Stimulated activated CD4-positive, alpha-beta T cell treated with anti-CD3 and anti-CD28 coated beads, TNF-alpha, amount 100 ng/mL, for 24 hours (primary cell): ENCODE results near the gene KRTAP5-5.
"Not testable (repeated sequence)": the region's sequence is repeated elsewhere in the genome, so short reads cannot be mapped to it uniquely, and the experiment has no call there.

Experiments
- DNase-seq, 3 experiments: peaks; one replicate each; pipeline ENCODE4 v3.0.0-alpha.2; 2020; ENCODE audit warnings: low read depth in 3 of 3

Gene KRTAP5-5

DNA sequence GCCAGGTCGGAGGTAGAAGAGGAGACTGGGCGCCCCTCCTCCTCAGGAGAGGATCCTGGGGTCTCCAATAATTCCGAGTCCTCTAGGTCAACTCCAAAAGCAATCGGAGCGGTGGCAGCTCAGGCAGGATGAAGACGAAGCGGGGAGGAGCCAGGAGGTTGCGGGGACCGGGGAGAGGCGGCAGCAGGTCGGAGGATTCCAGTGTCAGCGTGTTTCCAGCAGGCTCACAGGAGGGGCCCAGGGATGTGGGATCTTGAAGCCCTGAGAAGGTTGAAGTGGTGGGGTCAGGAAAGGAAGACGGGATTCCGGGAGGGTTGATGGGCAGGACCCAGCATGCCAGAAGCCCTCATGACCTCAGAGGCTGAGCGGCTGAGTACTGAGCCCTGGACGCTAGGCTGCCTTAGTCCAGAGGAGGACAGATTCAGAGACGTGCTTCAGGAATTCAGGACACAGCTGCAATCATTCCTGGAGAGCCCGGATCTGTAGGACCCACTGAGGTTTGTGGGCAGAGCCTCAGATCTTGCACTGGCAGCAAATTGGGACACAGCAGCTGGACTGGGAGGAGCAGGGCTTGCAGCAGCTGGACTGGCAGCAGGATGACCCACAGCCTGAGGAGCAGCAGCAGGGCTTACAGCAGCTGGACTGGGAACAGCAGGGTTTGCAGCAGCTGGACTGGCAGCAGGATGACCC is 22.3 kb upstream of the KRTAP5-5 start:
- DNase-seq, result not testable (repeated sequence)

DNA sequence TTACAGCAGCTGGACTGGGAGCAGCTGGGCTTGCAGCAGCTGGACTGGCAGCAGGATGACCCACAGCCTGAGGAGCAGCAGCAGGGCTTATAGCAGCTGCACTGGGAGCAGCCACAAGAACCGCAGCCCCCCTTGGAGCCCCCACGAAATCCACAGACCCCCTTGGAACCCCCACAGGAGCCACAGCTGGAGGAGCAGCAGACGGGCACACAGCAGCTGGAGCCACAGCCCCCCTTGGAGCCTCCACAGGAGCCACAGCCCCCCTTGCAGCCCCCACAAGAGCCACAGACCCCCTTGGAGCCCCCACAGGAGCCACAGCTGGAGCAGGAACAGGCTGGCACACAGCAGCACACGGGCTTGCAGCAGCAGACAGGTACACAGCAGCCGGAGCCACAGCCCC is 21.7 kb upstream of the KRTAP5-5 start:
- not testable (repeated sequence) for DNase-seq

DNA sequence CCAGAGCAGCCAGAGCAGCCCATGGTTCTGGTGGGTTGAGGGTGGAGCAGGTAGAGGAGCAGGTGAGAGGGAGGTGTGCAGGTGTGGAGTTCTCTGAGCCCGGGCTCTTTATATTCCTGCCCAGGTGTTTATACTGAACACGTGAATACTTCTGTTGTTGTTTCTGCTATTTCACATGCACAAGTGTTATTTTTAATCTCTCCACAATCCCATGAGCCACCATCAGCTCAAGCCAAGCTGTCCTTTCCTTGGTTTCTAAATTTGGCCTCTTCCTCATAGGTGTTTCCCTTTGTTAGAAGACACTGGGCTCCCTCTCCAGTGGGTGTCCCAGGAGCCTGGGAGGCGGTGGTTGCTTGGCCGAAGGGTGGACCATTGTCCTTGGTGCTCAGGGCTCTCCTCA is 21.2 kb upstream of the KRTAP5-5 start, which contains the start of gene KRTAP5-3:
TSS of gene KRTAP5-3 (minus strand) at position 101 of the 400 bp plus-strand sequence. CDS start at position 23, 78 bp downstream.
- no peak for DNase-seq

DNA sequence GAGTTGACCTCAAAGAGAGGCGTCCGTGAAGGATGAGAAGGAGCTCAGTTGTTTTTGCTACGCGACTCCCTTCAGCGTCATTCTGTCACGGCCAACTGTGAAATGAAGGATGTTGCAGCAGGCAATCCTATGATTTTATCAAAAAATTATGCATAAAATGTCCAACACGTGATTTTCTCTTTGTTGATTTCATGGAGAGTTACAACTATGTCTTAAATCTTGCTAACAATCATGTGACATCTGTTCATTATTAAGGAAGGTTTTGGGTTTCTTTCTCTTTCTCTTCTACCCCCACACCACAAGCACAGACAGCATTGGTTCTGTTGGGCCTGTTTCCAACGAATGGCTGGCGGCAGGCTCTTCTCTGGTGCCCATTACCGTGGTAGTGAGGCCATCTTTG is 11.3 kb upstream of the KRTAP5-5 start:
- no peak for DNase-seq

DNA sequence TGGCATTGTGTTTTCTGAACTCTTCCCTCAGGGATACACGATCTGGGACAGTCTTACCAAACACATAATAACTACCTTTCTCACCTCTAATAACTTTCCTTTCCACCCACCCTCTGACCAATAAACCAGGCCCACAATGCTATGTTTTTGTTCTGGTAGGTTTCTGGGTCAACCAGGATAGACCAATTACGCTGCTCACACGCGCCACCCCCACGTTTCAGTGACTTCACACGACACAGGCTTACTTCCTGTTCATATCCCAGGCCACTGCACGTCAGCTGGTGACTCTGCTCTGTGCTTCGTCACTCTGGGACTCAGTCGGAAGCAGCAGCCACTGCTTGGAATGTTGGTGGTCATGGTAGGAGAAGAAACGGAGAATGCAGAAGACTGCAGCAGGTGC is 10.1 kb upstream of the KRTAP5-5 start:
- DNase-seq, result peak in 1 of 3 experiments; percentile 11

DNA sequence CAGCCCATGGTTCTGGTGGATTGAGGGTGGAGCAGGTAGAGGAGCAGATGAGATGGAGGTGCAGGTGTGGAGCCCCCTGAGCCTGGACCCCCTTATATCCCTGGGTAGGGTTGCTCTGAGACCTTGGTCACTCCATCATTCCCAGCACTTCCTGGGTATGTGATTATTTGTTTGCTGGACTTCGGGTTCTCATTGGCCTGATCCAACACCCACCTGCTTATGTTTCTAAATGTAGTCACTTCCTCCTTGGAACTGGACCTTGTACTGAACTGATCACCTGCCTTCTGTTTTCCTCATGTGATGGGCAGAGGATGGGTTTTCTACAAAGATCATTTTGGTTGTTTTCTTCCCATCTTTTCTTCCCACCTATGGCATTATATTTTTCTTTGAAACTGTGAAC is 7.5 kb upstream of the KRTAP5-5 start, which contains the start of gene KRTAP5-4:
TSS of gene KRTAP5-4 (minus strand) at position 53 of the 400 bp plus-strand sequence. CDS start at position 8, 45 bp downstream.
- DNase-seq, result no peak

DNA sequence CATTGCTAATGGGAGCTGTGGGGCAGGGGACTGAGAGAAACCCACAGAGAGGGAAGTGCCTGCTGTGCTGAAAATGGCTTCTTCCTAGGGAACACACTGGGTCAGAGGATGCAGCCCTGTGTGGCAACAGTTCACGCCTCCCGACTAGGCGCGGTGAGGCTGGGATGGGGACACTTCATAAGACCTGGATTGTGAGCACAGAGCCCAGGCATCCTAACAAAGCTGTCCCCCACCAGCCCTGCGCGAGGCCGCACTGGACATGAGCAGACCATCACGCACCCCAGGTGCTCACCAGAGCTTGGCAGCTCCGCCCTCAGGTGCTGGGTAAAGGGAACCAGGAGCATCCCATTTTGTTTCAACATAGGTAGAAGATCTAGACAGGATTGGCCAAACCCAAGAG is 5.9 kb upstream of the KRTAP5-5 start:
- DNase-seq, result no peak

DNA sequence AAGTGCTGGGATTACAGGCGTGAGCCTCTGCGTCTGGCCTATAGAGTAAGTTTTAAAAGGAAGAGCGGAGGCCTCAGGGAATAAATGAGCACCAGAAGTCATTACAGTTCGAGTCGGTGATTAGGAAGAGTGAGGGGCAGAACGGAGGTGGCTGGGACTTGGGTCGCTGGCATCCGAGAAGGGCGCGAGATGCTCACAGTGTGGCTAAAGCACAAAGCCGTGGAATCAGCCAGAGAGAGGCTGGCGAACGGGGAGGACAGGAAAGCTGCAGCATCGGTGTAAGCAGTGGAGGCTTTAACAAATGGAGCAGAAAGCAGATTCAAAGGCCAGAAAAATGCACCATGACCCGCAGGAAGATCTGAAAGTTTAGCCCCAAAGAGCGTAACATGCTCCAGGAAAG is 5.0 kb upstream of the KRTAP5-5 start:
- no peak for DNase-seq

DNA sequence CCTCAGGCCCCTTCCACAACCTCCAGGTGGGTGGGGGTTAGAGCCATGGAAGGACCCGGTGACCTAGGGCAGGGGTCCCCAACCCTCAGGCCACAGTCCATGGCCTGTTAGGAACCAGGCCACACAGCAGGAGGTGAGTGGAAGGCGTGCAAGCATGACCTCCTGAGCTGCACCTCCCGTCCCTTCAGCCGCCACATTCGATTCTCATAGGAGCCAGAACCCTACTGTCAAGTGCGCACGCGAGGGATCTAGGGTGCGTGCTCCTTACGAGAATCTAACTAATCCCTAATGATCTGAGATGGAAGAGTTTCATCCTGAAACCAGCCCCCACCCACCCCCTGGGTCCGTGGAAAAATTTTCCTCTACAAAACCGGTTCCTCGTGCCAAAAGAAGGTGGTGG is 4.0 kb upstream of the KRTAP5-5 start:
- DNase-seq, result no peak

DNA sequence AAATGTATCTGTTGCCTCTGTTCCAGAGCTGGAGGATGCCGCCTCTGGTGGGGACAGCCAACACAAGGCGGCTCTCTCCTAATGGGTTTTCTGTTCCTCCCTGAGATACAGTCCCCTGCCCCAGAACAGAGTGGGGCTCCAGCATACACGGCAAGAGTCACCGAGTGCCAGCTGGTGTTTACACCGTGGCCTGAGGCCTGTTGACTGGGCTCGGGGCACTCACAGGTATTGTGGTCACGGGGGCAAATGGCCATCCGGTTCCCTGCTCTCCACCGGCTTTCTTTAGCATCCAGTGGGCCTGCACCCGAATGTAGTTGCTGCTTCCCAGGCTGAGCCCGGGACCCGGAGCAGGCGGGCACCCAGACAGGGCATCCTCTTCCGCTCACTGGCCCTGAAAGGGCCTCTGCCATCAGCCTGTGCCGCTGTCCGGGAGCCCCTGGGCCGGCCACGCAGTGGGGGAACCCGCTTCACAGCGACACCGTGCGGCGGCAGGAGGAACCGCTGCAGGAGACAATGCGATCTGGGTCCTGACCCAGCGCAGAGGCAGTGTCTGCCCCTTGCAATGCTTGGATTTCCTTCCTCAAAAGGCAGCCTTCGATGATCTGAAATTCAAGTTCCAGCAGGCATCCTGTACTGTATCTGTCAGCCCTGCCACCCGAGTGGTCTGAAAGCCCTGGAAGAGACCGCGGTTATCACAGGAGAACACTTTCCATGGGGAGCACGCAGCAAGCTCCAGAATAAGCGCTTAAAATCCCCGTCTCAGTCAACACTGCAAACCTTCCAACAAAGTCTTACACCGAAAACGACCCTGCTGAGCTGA is 859 bp upstream of the KRTAP5-5 start:
- DNase-seq, result peak; percentile 28 to 48 (median 34)

DNA sequence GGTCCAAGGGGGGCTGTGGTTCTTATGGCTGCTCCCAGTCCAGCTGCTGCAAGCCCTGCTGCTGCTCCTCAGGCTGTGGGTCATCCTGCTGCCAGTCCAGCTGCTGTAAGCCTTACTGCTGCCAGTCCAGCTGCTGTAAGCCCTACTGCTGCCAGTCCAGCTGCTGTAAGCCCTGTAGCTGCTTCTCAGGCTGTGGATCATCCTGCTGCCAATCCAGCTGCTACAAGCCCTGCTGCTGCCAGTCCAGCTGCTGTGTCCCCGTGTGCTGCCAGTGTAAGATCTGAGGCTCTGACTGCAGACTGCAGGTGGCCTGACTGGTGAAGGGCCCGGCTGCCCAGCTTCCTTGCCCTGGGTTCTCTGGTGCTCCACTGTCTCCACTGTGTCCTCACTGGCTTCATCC is 696 bp downstream of the KRTAP5-5 start:
- no peak for DNase-seq

DNA sequence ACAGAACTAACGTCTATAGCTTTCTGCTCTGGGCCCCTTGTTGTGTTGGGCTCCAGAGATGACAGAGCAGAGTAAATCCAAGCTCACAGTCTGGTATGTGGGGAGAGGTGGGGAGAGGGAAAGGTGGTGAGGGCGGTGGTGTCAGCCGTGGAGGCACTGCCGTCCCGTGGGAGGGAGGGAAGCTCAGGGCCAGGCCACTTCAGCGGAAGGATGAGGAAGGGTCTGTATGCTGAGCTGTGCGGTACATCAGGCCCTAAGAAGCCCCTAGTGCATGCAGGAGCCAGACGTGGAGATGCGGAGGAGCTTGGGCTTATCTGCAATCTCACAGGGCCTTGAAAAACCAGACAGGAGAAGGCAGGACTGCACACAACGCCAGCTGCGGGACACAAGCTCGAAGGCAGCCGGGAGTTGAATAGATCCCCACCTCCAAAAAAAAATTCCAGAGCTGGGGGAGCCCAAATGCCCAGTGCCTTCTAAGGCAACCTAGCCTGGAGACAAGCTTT is 1.5 kb downstream of the KRTAP5-5 start:
- DNase-seq, result no peak

DNA sequence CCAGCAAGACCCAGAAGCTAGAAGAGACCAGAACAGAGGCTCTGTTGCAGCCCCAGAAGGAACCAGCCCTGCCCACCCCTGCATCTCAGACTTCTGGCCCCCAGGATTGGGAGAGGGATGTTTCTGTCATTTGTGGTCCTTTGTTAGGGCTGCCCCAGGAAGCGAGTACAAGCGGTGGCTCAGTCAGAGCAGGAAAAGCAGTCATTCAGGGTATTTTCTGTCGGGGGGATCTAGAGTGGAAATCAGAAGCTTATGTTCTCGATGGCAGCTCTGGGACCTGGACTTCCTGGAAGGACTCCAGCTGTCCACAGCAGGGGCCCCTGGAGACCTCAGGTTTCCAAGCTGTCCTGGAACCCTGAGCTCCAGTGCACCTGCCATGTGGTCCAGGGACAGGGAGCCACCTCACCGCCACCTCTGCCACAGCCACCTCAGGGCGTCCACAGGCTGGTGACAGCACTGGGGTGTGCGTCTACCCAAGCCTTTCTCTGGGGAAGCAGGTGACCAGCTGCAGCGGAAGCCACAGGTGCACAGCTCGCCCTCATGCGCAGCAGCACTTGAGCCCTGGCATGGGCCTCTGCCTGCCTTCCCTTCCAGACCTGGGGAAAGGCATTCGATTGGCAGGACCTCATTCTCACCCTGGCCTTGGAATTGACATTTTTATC is 2.6 kb downstream of the KRTAP5-5 start:
- no peak for DNase-seq

DNA sequence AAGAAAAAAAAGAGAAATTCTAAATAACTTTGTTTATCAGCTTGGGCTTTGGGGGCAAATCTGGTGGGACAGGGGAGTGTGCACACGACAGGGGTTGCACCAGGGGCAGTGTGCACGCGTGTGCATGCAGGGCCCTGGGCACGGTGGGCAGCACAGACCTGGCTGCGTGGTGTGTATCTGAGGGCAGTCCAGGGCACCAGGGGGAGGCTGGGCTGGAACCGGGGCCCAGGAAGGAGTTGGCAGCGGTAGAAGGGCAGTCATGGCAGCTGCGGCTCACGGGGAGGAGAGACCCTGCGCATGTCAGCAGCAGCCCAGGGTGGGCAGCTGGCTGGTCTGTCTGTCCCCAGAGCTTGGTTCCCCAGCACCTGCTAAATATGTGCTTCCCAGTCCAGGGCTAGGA is 4.3 kb downstream of the KRTAP5-5 start:
- DNase-seq, result no peak

DNA sequence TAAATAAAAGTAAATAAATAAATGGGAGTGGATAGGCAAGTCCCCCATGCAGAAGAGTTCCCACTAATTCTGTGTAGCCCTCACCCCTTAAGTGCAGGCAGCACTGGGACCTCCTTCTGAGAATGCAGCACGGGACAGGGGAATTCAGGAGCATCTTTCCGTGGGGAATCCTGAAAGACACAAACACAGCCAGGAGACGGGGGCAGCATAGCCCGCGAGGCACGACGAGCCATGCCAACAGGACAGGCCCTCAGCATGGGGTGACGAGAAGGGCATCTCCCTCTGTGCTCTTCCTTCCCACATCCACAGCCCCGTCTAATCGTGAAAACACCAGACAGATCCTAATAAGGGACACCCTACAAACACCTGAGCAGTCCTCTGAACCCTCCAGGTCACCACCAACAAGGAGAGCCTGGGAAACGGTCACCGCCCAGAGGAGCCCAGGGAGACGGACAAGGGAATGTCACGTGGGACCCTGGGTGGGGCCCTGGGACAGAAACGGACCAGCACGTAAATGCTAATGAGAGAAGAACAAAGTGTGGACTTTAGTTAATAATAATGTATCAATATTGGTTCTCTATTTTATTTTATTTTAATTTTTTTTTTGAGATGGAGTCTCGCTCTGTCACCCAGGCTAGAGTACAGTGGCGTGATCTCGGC is 6.8 kb downstream of the KRTAP5-5 start:
- DNase-seq, result no peak

DNA sequence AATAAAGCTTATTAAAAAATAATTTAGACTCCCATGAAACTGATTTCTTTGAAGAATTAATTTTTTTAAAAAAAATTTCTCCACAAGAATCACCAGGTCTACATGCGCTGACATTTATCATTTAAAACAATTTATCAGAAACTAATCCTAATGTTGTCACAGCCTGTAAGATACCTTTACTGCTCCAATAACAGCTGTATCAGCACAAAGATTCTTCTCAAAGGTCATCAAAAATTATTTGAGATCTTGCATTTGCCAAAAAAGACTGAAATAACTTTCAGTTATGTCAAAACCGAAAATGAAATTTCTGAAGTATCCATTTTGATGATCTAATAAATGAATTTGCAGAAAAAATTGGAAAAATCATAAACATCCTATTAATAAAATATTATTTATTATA is 8.1 kb downstream of the KRTAP5-5 start:
- DNase-seq, result no peak

DNA sequence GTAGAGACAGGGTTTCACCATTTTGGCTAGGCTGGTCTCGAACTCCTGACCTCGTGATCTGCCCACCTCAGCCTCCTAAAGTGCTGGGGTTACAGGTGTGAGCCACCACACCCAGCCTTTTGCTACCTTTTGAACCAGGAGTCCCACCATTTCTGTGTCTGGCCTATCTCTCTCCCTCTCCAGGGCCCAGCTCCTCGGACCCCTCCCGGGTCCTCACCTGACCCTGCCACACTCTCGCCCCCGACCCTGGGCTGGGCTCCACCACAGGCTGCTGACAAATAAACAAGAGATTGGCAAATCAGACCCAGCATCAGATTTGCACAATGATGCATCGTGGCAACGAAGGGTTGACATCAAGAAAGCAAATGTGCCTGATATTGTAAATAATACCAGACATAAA is 8.8 kb downstream of the KRTAP5-5 start:
- DNase-seq, result no peak

DNA sequence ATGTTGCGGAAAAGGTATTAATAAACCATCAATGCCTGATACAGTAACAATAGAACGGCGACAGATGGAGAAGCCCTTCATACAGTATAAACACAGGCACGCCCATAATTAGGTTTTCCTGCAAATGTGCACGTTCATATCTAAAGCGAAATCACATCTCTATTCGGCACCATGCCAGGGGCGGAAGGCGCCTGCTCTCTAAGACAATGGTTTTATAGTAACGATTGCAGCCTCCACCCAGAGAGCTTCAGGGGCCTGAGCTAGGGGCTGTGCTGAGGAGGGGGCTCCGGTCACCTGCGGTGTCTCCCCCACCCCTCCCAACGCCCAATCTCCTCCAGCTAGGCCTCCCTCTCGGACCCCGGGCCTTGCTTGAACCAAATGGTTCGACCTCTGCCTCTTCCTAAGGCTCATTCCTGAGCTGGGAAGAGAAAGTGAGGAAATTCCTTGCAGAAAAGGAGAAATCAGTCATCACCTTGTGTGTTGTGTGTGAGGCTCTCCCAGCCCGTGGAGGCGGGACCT is 9.6 kb downstream of the KRTAP5-5 start:
- DNase-seq, result no peak

DNA sequence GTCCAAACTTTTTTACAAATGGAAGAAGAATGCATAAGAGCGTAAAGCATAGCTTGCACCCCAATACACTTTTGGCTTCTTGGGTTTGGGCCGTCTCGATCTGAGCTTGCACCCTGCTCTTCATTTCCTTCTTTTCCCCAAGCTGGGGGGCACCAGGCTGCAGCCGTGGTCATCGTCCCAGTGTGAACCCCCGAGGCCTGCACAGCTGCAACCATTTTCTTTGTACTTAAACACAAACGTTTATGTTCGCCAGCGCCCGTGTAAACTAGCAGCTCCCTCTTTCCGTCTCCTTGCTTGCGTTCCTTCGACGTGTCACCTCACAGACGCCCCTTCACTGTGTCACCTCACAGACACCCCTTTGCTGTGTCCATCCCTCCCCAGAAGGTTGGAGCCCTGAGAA is 10.1 kb downstream of the KRTAP5-5 start:
- no peak for DNase-seq

DNA sequence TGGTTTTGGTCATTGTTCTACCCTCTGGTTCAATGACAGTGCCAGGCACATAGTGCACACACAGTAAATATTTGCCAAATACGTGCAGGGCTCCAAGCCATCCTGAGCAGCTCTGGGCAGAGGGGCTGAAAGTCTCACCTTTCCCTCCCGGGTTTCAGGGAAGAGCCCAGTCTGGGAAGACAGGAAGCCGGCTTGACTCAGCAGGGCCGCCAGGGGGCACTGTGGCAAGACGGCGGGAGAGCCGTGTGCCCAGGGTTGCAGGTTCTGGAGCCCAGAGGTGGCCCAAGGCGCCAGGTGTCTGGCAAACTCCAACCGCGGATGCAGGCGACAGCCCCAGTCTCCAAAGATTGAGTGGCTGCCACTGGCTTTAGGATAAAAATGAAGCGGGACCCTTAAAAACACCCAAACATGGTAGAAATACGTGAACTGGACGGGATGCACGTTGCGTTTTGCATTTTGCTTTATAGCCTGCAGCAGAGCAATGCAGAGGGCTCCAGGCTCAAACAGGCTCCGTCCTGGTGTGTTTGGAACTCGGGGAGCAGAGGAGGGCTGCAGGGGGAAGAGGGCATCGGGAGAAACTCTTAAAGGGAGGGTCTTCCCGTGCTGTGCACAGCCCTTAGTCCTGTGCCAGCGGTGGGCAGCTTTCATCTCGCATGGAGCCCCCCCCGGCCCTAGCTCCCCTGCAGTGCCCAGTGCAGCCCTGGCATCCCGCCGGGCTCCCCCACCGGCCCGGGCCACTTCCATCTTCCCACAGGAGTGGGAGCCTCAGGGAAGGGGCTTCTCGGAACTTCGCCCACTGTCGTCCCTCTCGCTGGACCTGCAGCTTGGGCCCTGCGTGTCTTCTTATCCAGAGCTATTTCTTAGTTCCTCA is 10.7 kb downstream of the KRTAP5-5 start:
- peak in 1 of 3 experiments; percentile 18 for DNase-seq

DNA sequence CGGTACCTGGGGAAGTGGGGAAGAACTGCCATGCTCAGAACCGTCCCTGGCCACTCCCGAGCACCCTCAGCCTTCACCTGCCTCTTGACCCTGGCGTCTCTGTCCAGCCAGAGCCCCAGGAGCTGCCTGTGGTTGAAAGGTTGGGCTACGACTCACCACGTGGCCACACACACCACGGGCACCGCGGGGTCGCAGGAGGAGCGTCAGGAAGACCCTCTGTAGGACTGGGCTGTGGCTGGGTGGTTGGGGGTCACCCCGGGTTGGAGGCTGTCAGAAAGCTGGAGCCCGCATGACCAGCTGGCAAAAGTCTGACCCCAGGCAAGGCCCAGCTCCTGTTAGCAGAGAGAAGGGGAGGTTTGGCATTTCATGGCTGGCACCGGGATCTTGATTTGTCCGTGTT is 11.5 kb downstream of the KRTAP5-5 start:
- no peak for DNase-seq
